Fibroblast of the aortic adventitia (primary cell): ENCODE data around the gene KCND2. TPM values are rescaled to one million over a fixed set of nuclear protein-coding genes. Genes with fewer than 3 reads are reported as not detected.

ENCODE experiments used
- DNase-seq: peaks from one replicate; pipeline ENCODE4 v3.0.0-alpha.2; 2010; ENCODE audit warnings: low read depth
- H3K4me3 ChIP-seq: 2 replicates; pipeline ENCODE4 v1.5.1; 2011; ENCODE audit warnings: low read depth, mild to moderate bottlenecking, control low read depth, low read length, moderate library complexity
- total RNA-seq: library from RNA; depleted of rRNA; stranded (reverse); fragments of >200 nt; gene quantifications from 2 replicates; pipeline ENCODE4 v1.2.3, GENCODE V29; 2012; ENCODE audit warnings: low replicate concordance
- TF ChIP-seq, protein P1 (sequence below): IDR thresholded peaks from 2 replicates; pipeline ENCODE4 v1.5.1; 2011; ENCODE audit warnings: mild to moderate bottlenecking, low read length, control low read depth, inconsistent platforms; ENCODE audit not compliant: insufficient read depth

KCND2 gene
- total RNA-seq, 1 donor, result 11.3 TPM

GRCh38 chr7:120413164-120413563 is 140.2 kb downstream of the KCND2 start:
- no peak for DNase-seq
- TF ChIP-seq, protein P1, sequence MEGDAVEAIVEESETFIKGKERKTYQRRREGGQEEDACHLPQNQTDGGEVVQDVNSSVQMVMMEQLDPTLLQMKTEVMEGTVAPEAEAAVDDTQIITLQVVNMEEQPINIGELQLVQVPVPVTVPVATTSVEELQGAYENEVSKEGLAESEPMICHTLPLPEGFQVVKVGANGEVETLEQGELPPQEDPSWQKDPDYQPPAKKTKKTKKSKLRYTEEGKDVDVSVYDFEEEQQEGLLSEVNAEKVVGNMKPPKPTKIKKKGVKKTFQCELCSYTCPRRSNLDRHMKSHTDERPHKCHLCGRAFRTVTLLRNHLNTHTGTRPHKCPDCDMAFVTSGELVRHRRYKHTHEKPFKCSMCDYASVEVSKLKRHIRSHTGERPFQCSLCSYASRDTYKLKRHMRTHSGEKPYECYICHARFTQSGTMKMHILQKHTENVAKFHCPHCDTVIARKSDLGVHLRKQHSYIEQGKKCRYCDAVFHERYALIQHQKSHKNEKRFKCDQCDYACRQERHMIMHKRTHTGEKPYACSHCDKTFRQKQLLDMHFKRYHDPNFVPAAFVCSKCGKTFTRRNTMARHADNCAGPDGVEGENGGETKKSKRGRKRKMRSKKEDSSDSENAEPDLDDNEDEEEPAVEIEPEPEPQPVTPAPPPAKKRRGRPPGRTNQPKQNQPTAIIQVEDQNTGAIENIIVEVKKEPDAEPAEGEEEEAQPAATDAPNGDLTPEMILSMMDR, result no peak
- H3K4me3 ChIP-seq, result no peak overlapping the region

GRCh38 chr7:120417244-120417979 is 144.4 kb downstream of the KCND2 start:
- no peak for DNase-seq
- H3K4me3 ChIP-seq, result no peak overlapping the region
- TF ChIP-seq, protein P1, result no peak

- TF ChIP-seq, protein P1, result no peak
- DNase-seq, result no peak
- H3K4me3 ChIP-seq, result no peak overlapping the region
Measured at GRCh38 chr7:120421151-120421651, 148.2 kb downstream of the KCND2 start.

DNA sequence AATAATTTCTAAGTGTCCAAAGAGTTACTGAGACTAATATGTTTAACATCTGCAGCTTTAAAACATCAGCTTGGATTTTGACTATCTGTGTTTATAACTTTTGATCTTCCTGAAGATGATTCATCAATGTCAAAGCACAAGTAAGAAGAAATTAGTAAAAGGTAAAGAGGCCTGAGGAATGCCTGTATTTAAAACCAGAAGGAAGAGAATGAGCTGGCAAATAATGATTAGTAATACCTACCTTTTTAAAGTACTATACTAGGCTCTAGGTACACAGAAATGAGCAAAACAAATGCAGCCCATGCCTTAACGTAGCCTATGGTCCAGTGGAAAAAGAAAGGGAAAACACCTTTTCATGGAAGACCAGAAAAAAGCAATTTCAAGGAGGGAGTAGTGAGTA is 158.0 kb downstream of the KCND2 start:
- TF ChIP-seq, protein P1, result no peak
- no peak overlapping the region for H3K4me3 ChIP-seq
- DNase-seq, result no peak

DNA sequence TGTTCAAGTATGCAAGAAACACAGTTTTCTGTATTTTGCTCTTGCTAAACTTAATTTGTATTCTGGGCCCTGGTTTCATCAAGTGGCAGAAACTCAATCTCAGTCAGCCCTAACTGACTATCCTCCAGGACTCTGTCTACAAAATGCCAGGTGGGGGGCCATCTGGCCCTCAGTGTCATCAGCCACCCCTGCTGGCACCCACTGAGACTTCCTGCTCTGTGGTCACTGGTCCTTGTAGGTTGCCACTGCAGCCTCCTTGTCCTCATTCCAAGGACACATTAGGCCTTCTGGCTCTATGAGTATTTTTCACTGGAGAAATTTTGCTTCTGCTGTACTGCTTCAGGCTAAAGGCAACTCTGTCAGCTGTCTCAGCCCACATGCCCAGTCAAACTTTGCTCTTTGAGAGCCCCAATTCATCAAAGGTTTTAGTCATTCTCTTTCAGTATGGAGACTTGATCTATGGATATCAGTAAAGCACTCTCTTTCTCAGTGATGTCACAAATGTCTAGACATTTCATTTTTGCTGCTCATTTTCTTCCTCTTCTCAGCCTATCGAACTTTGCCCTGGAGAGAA is 163.6 kb downstream of the KCND2 start:
- DNase-seq, result no peak
- no peak overlapping the region for H3K4me3 ChIP-seq
- TF ChIP-seq, protein P1, result no peak

GRCh38 chr7:120441850-120442249 is 168.9 kb downstream of the KCND2 start:
- H3K4me3 ChIP-seq, result no peak overlapping the region
- TF ChIP-seq, protein P1, result no peak

More at GRCh38 chr7:120441850-120442249, 168.9 kb downstream of the KCND2 start:
- no peak for DNase-seq
